Psoas muscle (tissue), 8 donors: ENCODE data around the gene GALC. TPM values are rescaled to one million over a fixed set of nuclear protein-coding genes. Genes with fewer than 3 reads are reported as not detected.

Experiments
- ATAC-seq, 4 donors: fragments of 200-7000 bp; cut with Tn5 transposase; one replicate each; pipeline ENCODE4 v1.9.1; 2020; ENCODE audit warnings: moderate library complexity in 3 of 4, mild to moderate bottlenecking in 2 of 4
- DNase-seq, 2 donors: peaks; one replicate each; pipeline ENCODE4 v3.0.0-alpha.2; 2020
- H3K27ac ChIP-seq: fragments of 200-600 bp; one replicate; pipeline ENCODE4 v1.8.0; 2022
- H3K27me3 ChIP-seq, 3 donors: fragments of 200-600 bp in 1 of 3; one replicate each; pipeline versions ENCODE4 v1.6.1 to v1.8.0; 2013 to 2022; ENCODE audit warnings: low read length in 2 of 3, mild to moderate bottlenecking in 2 of 3, moderate library complexity in 1 of 3; ENCODE audit not compliant: insufficient read depth in 3 of 3
- H3K36me3 ChIP-seq, 2 donors: fragments of 200-600 bp in 1 of 2; one replicate each; pipeline versions ENCODE4 v1.6.1 to v1.8.0; 2013 to 2022; ENCODE audit warnings: low read depth in 1 of 2, mild to moderate bottlenecking in 1 of 2, moderate library complexity in 1 of 2; ENCODE audit not compliant: insufficient read depth in 1 of 2
- H3K4me1 ChIP-seq: fragments of 200-600 bp; one replicate; pipeline ENCODE4 v1.8.0; 2022
- H3K4me3 ChIP-seq: fragments of 200-600 bp; one replicate; pipeline ENCODE4 v1.8.0; 2022; ENCODE audit warnings: mild to moderate bottlenecking
- H3K9me3 ChIP-seq: fragments of 200-600 bp; one replicate; pipeline ENCODE4 v1.8.0; 2022
- WGBS, 3 donors: extraction: QIAGEN DNeasy Blood & Tissue Kit; methylation state at CpG; one replicate each; pipeline versions ENCODE4 v1.1.6 to v1.1.7; 2013; 5-methylcytosine and 5-hydroxymethylcytosine counted together
- intact Hi-C, 2 donors: fragments of 100-400 bp; cut with DNase I; formaldehyde crosslinking; loops; one replicate each; pipeline versions ENCODE4 v1.11.0 to v1.14.2; 2022
- polyA plus RNA-seq, 3 donors: library from polyadenylated mRNA; stranded (reverse); fragments of 200-250 nt; gene quantifications; one replicate each; pipeline ENCODE4 v1.2.3, GENCODE V29; 2013
- total RNA-seq, 4 donors: library from RNA; stranded (reverse); fragmentation: NEBNext Ultra II Directional in 2 of 4; extraction: Animal tissue kit (Norgen Biotek cat#: 25700) in 2 of 4; gene quantifications; one replicate each; pipeline versions ENCODE4 v1.2.1 to v1.2.4, GENCODE V29; 2021 to 2023
- TF ChIP-seq, protein P1 (sequence below): fragments of 200-600 bp; IDR thresholded peaks from one replicate; pipeline ENCODE4 v1.8.0; 2022; ENCODE audit warnings: antibody characterized with exemption
- donor health status: healthy with polysubstance abuse.
- donor health status: DM: no; HTN: no; CAD: no; lungs with moderate emphysema.
- donor health status: Bipolar disorder and iron deficiency.
- donor health status: healthy.
- donor health status: DM: yes; HTN: yes; CAD: no.
- donor health status: DM: no; HTN: no; CAD: no.
- donor health status: DM: no; HTN: no; CAD: no.
- donor health status: DM: yes; HTN: yes; CAD: no.

The GALC gene
- total and polyA plus RNA-seq, 7 donors, result 4.0 to 10.2 (median 8.5) TPM

DNA sequence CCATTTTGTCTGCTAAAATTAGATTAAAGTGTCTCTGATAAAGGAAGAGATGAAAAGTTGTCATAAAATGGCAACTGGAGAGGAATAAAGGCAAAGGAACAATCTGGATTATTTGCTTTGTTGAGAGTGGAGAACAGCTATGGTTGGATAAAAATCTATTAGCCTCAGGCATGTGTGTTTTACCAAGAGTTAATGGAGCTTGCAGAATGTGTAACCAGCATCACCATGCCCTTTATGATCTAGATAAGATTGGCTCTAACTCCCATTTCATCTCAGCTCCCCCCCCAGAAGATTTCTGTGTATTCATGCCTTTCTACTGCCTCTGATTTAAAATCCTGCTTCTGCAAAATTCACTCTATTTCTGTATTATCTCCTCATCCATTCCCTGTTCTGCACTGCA is 93.8 kb downstream of the GALC start:
- Histone ChIP-seq H3K27ac (no peak overlapping the region), H3K4me1 (no peaks in the 10 kb centered on the region), H3K36me3 (no peaks in the 10 kb centered on the region), H3K4me3 (no peak overlapping the region), H3K27me3 (no peaks in the 10 kb centered on the region), H3K9me3 (no peaks in the 10 kb centered on the region)
- intact Hi-C loops, result loop anchor here (5.0 kb wide), 2 partner anchors 92 to 152 kb away; no protein-coding TSS in a partner anchor
- ATAC-seq, result no peak
- TF ChIP-seq, protein P1, sequence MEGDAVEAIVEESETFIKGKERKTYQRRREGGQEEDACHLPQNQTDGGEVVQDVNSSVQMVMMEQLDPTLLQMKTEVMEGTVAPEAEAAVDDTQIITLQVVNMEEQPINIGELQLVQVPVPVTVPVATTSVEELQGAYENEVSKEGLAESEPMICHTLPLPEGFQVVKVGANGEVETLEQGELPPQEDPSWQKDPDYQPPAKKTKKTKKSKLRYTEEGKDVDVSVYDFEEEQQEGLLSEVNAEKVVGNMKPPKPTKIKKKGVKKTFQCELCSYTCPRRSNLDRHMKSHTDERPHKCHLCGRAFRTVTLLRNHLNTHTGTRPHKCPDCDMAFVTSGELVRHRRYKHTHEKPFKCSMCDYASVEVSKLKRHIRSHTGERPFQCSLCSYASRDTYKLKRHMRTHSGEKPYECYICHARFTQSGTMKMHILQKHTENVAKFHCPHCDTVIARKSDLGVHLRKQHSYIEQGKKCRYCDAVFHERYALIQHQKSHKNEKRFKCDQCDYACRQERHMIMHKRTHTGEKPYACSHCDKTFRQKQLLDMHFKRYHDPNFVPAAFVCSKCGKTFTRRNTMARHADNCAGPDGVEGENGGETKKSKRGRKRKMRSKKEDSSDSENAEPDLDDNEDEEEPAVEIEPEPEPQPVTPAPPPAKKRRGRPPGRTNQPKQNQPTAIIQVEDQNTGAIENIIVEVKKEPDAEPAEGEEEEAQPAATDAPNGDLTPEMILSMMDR, result no peak
- DNase-seq, result no peak

DNA sequence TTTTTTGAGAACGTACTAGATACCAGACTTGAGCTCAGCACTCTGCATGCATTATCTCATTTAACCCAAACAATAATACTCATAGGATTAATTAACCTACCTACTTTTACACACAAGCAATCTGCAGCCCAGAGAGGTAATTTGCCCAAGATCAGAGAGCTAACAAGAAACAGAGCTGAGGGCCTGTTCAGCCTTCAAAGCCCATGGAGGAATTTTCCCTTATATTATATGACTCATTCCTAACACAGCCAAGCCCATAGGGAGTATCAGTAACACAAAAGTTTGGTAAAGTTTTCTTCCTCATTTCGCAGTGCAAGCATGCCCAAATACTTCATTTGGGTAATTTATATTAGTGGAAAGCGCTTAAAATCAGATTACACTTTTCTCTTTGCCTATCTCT is 94.7 kb downstream of the GALC start:
- 73 to 81% (median 76%) methylated on average over 3 of the region's 3 CpGs for WGBS, 3 donors
- no peaks in the 10 kb centered on the region for H3K27me3 ChIP-seq
- ATAC-seq (no peak), DNase-seq (no peak)
- intact Hi-C loops, result loop anchor here (5.0 kb wide), 2 partner anchors 91 to 151 kb away; no protein-coding TSS in a partner anchor
- no peaks in the 10 kb centered on the region for H3K9me3 ChIP-seq
- H3K27ac ChIP-seq, result no peak overlapping the region
- no peak overlapping the region for H3K4me3 ChIP-seq
- no peaks in the 10 kb centered on the region for H3K4me1 ChIP-seq
- no peaks in the 10 kb centered on the region for H3K36me3 ChIP-seq
- TF ChIP-seq, protein P1, result no peak

DNA sequence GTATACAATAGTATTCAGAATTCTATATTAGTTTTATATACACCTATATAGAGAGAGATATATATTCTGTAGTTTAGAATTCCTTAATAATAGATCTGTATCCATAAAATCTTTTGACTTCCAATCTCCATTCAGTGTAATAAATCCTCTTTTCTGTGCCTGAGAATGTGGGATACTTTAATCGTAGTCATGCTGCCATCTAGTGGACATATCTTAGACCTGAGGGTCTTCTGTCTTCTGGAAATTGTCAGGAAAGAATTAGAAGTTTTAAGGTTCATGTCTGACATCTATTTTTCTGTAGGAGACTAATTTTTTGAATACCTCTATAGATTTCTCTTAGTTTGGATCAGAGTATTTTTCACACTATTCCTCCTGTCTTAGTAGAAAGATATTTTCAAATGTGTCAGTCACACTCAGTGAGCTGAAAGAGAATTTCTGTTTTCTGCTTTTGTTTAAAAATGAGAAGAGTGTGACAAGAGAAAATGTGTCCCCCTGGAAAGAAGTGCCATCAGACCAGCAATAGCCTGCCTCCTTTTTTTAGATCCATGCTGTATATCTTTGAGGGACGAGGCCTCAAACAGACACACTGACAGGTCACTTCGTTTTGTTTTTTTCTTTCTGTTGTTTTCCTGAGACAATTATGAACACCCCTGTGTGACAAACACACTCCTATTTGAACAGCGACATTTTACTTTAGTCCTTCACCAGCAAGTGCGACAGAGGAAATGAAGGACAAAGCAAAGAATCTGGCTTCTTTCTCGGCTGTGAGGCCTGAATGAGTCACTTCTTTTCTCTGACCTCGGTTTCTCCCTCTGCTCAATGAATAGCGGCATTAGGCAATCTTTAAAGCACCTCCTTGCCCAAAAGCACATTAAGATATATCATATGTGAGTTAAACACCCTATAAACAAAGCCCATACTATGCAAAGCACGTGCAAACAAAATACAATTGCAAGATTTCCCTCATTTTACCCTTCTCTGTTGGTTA is 96.3 kb downstream of the GALC start:
- Histone ChIP-seq H3K27ac (no peak overlapping the region), H3K9me3 (no peaks in the 10 kb centered on the region), H3K27me3 (no peaks in the 10 kb centered on the region), H3K4me1 (no peaks in the 10 kb centered on the region), H3K4me3 (no peak overlapping the region), H3K36me3 (no peaks in the 10 kb centered on the region)
- no peak for ATAC-seq
- DNase-seq, result no peak
- intact Hi-C loops, result loop anchor here (5.0 kb wide), 2 partner anchors 89 to 149 kb away; no protein-coding TSS in a partner anchor
- TF ChIP-seq, protein P1, result peak; percentile 78
- WGBS, 3 donors, result 60 to 71% (median 66%) methylated on average over 9 of the region's 9 CpGs

DNA sequence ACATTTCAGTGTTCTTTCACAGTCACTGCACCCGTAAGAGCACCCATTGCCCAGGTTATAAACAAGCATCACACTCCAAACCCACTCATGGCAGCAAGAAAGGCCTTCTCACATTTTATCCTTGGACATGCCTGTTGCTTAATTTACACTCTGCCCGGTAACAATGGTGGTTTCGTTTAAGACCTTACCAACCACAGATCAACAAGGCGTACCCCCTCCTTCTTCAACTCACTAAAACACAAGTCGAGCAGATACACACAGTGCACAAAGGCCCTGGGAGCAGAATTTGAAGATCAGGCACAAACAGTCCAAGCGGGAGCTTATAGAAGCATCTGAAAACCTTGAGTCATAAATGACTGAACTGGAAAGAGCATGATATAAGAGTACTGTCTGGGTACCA is 98.1 kb downstream of the GALC start:
- TF ChIP-seq, protein P1, result no peak
- H3K9me3 ChIP-seq, result no peaks in the 10 kb centered on the region
- 62 to 76% (median 71%) methylated on average over 6 of the region's 6 CpGs for WGBS, 3 donors
- no peaks in the 10 kb centered on the region for H3K36me3 ChIP-seq
- DNase-seq (no peak), ATAC-seq (no peak)
- H3K27ac ChIP-seq, result no peak overlapping the region
- no peaks in the 10 kb centered on the region for H3K27me3 ChIP-seq
- intact Hi-C loops, result loop anchor here (5.0 kb wide), 2 partner anchors 88 to 148 kb away; no protein-coding TSS in a partner anchor
- no peaks in the 10 kb centered on the region for H3K4me1 ChIP-seq
- no peak overlapping the region for H3K4me3 ChIP-seq
